Central memory CD4-positive, alpha-beta T cell (primary cell): ENCODE measurements around the gene RPL37A.
"Not testable (repeated sequence)": the region's sequence is repeated elsewhere in the genome, so short reads cannot be mapped to it uniquely, and the experiment has no call there.

ENCODE experiments used
- DNase-seq: peaks from one replicate; pipeline ENCODE4 v3.0.0; 2022

The RPL37A gene

GRCh38 chr2:216518566-216519119 is 20.0 kb downstream of the RPL37A start:
- not testable (repeated sequence) for DNase-seq

- DNase-seq = peak; percentile 13
Measured at GRCh38 chr2:216519154-216519762, 20.6 kb downstream of the RPL37A start.

GRCh38 chr2:216520112-216520511 is 21.5 kb downstream of the RPL37A start:
- DNase-seq = no peak

- DNase-seq = no peak
Measured at GRCh38 chr2:216522892-216523502, 24.4 kb downstream of the RPL37A start.

GRCh38 chr2:216525972-216526371 is 27.3 kb downstream of the RPL37A start:
- no peak for DNase-seq

GRCh38 chr2:216526939-216527338 is 28.3 kb downstream of the RPL37A start:
- DNase-seq = no peak

- no peak for DNase-seq
Measured at GRCh38 chr2:216527600-216527999, 29.0 kb downstream of the RPL37A start.

- DNase-seq = no peak
Measured at GRCh38 chr2:216532562-216532961, 33.9 kb downstream of the RPL37A start.

GRCh38 chr2:216533609-216534008 is 35.0 kb downstream of the RPL37A start:
- DNase-seq = no peak

GRCh38 chr2:216534809-216535208 is 36.2 kb downstream of the RPL37A start:
- no peak for DNase-seq

- DNase-seq = no peak
Measured at GRCh38 chr2:216535454-216535995, 36.9 kb downstream of the RPL37A start.

GRCh38 chr2:216536734-216537210 is 38.1 kb downstream of the RPL37A start:
- DNase-seq = no peak

- no peak for DNase-seq
Measured at GRCh38 chr2:216537366-216537765, 38.7 kb downstream of the RPL37A start.

- DNase-seq = no peak
Measured at GRCh38 chr2:216538538-216538937, 39.9 kb downstream of the RPL37A start.

- DNase-seq = no peak
Measured at GRCh38 chr2:216539120-216539519, 40.5 kb downstream of the RPL37A start.

GRCh38 chr2:216539791-216540241 is 41.2 kb downstream of the RPL37A start:
- DNase-seq = no peak

GRCh38 chr2:216540920-216541319 is 42.3 kb downstream of the RPL37A start:
- no peak for DNase-seq

- DNase-seq = no peak
Measured at GRCh38 chr2:216541505-216541904, 42.9 kb downstream of the RPL37A start.

GRCh38 chr2:216545359-216545758 is 46.7 kb downstream of the RPL37A start:
- DNase-seq = no peak

- DNase-seq = no peak
Measured at GRCh38 chr2:216546241-216546640, 47.6 kb downstream of the RPL37A start.

GRCh38 chr2:216546641-216547403 is 48.2 kb downstream of the RPL37A start:
- no peak for DNase-seq

GRCh38 chr2:216548901-216549331 is 50.3 kb downstream of the RPL37A start:
- no peak for DNase-seq
